ENCODE data around the gene MAMLD1.
A peak's percentile ranks its signal among the peaks of the same experiment; 100 is the strongest.

MAMLD1 gene

GRCh38 chrX:150482537-150483206 lies 119.6 kb downstream of the MAMLD1 start:
- Histone ChIP-seq H3F3A (ENCODE audit: insufficient read depth, low read length) (no peaks in the 10 kb centered on the region), H3K9me2 (ENCODE audit: low read depth, low read length) (no peaks in the 10 kb centered on the region), H3K4me2 (ENCODE audit: low read length) (no peak overlapping the region), H3K27me3 (ENCODE audit: insufficient read depth, low read length) (no peaks in the 10 kb centered on the region), H3K27ac (ENCODE audit: low read depth, low read length, poor library complexity, severe bottlenecking) (no peak overlapping the region), H3K9ac (ENCODE audit: low read length) (no peak overlapping the region), H3K4me3 (ENCODE audit: low read depth, low read length, poor library complexity, severe bottlenecking) (no peak overlapping the region), H3K79me2 (ENCODE audit: insufficient read depth, low read length) (no peaks in the 10 kb centered on the region), H3K36me3 (ENCODE audit: insufficient read depth, low read length) (no peaks in the 10 kb centered on the region), H3K9me3 (ENCODE audit: low read length) (no peaks in the 10 kb centered on the region), H4K20me1 (ENCODE audit: insufficient read depth, low read length) (no peaks in the 10 kb centered on the region), H3K4me1 (ENCODE audit: insufficient read depth, low read length, severe bottlenecking) (no peaks in the 10 kb centered on the region), H2AFZ (ENCODE audit: low read length) (no peak overlapping the region)
- TF ChIP-seq EZH2 (IDR thresholded peaks at IDR 0.05; ENCODE audit: borderline replicate concordance, low read length) (no peak), CTCF (IDR thresholded peaks at IDR 0.05; ENCODE audit: low read length) (no peak)

- no peaks in the 10 kb centered on the region for H3K79me2 ChIP-seq (ENCODE audit: insufficient read depth, low read length)
- TF ChIP-seq EZH2 (IDR thresholded peaks at IDR 0.05; ENCODE audit: borderline replicate concordance, low read length) (no peak), CTCF (IDR thresholded peaks at IDR 0.05; ENCODE audit: low read length) (no peak)
- H3K9ac ChIP-seq (ENCODE audit: low read length) = no peak overlapping the region
- H2AFZ ChIP-seq (ENCODE audit: low read length) = no peak overlapping the region
- no peaks in the 10 kb centered on the region for H3K9me3 ChIP-seq (ENCODE audit: low read length)
- no peaks in the 10 kb centered on the region for H3F3A ChIP-seq (ENCODE audit: insufficient read depth, low read length)
- no peaks in the 10 kb centered on the region for H4K20me1 ChIP-seq (ENCODE audit: insufficient read depth, low read length)
- no peaks in the 10 kb centered on the region for H3K36me3 ChIP-seq (ENCODE audit: insufficient read depth, low read length)
- H3K4me3 ChIP-seq (ENCODE audit: low read depth, low read length, poor library complexity, severe bottlenecking) = no peak overlapping the region
- H3K27me3 ChIP-seq (ENCODE audit: insufficient read depth, low read length) = no peaks in the 10 kb centered on the region
- no peak overlapping the region for H3K4me2 ChIP-seq (ENCODE audit: low read length)
- no peaks in the 10 kb centered on the region for H3K9me2 ChIP-seq (ENCODE audit: low read depth, low read length)
- no peaks in the 10 kb centered on the region for H3K4me1 ChIP-seq (ENCODE audit: insufficient read depth, low read length, severe bottlenecking)
- H3K27ac ChIP-seq (ENCODE audit: low read depth, low read length, poor library complexity, severe bottlenecking) = no peak overlapping the region
These were observed 120.4 kb downstream of the MAMLD1 start for GRCh38 chrX:150483356-150483985.

GRCh38 chrX:150486011-150486410 lies 122.9 kb downstream of the MAMLD1 start:
- no peak overlapping the region for H3K9ac ChIP-seq (ENCODE audit: low read length)
- no peaks in the 10 kb centered on the region for H3F3A ChIP-seq (ENCODE audit: insufficient read depth, low read length)
- H3K27me3 ChIP-seq (ENCODE audit: insufficient read depth, low read length) = no peaks in the 10 kb centered on the region
- no peaks in the 10 kb centered on the region for H3K9me2 ChIP-seq (ENCODE audit: low read depth, low read length)
- no peak overlapping the region for H3K4me3 ChIP-seq (ENCODE audit: low read depth, low read length, poor library complexity, severe bottlenecking)
- H3K4me2 ChIP-seq (ENCODE audit: low read length) = no peak overlapping the region
- peak; percentile 57 for TF ChIP-seq CTCF (IDR thresholded peaks at IDR 0.05; ENCODE audit: low read length)
- no peak for TF ChIP-seq EZH2 (IDR thresholded peaks at IDR 0.05; ENCODE audit: borderline replicate concordance, low read length)
- no peaks in the 10 kb centered on the region for H3K79me2 ChIP-seq (ENCODE audit: insufficient read depth, low read length)
- no peaks in the 10 kb centered on the region for H4K20me1 ChIP-seq (ENCODE audit: insufficient read depth, low read length)
- H3K27ac ChIP-seq (ENCODE audit: low read depth, low read length, poor library complexity, severe bottlenecking) = no peak overlapping the region
- H3K9me3 ChIP-seq (ENCODE audit: low read length) = no peaks in the 10 kb centered on the region
- no peaks in the 10 kb centered on the region for H3K4me1 ChIP-seq (ENCODE audit: insufficient read depth, low read length, severe bottlenecking)
- H3K36me3 ChIP-seq (ENCODE audit: insufficient read depth, low read length) = no peaks in the 10 kb centered on the region
- H2AFZ ChIP-seq (ENCODE audit: low read length) = no peak overlapping the region

Data from OCI-LY1 (cell line).